Chondrocyte (in vitro differentiated cells): ENCODE results near the gene GALNT17. TPM values are rescaled to one million over a fixed set of nuclear protein-coding genes. Genes with fewer than 3 reads are reported as not detected.

Experiments used
- DNase-seq: peaks from one replicate; pipeline ENCODE4 v3.0.0; 2021; ENCODE audit warnings: mixed read lengths, low spot score
- H3K27ac Mint-ChIP-seq: one replicate; pipeline ENCODE4 v1.8.0; 2021; ENCODE audit warnings: mild to moderate bottlenecking, moderate library complexity, mixed read lengths; ENCODE audit not compliant: unreplicated experiment
- H3K27me3 Mint-ChIP-seq: 2 replicates; pipeline ENCODE4 v1.8.0; 2021; ENCODE audit warnings: low read depth, mixed read lengths
- H3K36me3 Mint-ChIP-seq: 2 replicates; pipeline ENCODE4 v1.8.0; 2021; ENCODE audit warnings: low read depth, mixed read lengths
- H3K4me1 Mint-ChIP-seq: 2 replicates; pipeline ENCODE4 v1.8.0; 2021; ENCODE audit warnings: low read depth, mild to moderate bottlenecking, mixed read lengths
- H3K4me3 Mint-ChIP-seq: one replicate; pipeline ENCODE4 v1.8.0; 2021; ENCODE audit warnings: mild to moderate bottlenecking, moderate library complexity, mixed read lengths; ENCODE audit not compliant: unreplicated experiment
- H3K9me3 Mint-ChIP-seq: 2 replicates; pipeline ENCODE4 v1.8.0; 2021; ENCODE audit warnings: low read depth, mixed read lengths
- total RNA-seq: library from RNA; stranded (reverse); gene quantifications from 3 replicates; pipeline ENCODE4 v1.2.1, GENCODE V29; 2021
- TF ChIP-seq, protein P1 (sequence below): fragments of 200-600 bp; sonication (generic); IDR thresholded peaks from 2 replicates; pipeline ENCODE4 v1.5.0; 2021; ENCODE audit warnings: antibody characterized with exemption, mild to moderate bottlenecking, moderate library complexity

GALNT17 gene
- total RNA-seq, 1 donor from 2014 or later = 24.4 TPM

DNA sequence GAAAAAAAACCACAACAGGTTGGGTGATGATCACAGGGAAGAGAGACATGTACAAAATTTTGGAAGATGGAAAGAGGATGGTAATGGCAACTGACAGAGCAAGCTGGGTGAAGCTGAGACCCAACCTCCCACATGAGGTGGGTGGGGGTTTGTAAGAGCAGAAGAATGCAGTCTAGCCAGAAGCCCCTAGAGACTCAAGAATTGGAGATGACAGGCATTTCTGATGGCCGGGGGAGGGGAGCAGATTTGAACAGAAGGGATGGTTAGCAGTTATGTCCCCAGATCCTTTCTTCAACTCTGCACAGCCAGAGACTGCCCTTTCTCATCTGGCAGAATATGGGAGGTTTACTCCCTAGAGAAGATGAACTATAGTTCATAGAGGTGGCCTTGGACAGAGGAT, 208.0 kb downstream of the GALNT17 start:
- Mint-ChIP-seq H3K4me1 (peaks cover 22% of the 10 kb centered on the region), H3K27ac (no peak overlapping the region), H3K36me3 (peaks cover 5% of the 10 kb centered on the region), H3K9me3 (peaks cover 14% of the 10 kb centered on the region), H3K27me3 (no peaks in the 10 kb centered on the region), H3K4me3 (no peak overlapping the region)
- no peak for DNase-seq
- TF ChIP-seq, protein P1, sequence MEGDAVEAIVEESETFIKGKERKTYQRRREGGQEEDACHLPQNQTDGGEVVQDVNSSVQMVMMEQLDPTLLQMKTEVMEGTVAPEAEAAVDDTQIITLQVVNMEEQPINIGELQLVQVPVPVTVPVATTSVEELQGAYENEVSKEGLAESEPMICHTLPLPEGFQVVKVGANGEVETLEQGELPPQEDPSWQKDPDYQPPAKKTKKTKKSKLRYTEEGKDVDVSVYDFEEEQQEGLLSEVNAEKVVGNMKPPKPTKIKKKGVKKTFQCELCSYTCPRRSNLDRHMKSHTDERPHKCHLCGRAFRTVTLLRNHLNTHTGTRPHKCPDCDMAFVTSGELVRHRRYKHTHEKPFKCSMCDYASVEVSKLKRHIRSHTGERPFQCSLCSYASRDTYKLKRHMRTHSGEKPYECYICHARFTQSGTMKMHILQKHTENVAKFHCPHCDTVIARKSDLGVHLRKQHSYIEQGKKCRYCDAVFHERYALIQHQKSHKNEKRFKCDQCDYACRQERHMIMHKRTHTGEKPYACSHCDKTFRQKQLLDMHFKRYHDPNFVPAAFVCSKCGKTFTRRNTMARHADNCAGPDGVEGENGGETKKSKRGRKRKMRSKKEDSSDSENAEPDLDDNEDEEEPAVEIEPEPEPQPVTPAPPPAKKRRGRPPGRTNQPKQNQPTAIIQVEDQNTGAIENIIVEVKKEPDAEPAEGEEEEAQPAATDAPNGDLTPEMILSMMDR = no peak

DNA sequence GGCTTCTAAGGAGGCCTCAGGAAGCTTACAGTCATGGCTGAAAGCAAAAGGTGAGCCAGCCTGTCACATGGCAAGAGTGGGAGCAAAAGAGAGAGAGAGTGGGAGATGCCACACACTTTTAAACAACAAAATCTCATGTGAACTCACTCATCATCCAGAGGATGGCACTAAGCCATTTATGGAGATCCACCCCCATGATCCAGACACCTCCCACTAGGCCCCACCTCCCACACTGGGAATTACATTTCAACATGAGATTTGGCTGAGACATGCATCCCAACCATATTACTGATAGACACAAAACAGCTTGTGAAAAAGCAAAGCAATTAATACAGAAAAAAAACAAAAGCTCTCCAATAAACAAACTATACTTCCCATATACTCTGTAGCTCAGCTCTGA, 210.3 kb downstream of the GALNT17 start:
- Mint-ChIP-seq H3K27me3 (no peaks in the 10 kb centered on the region), H3K9me3 (peaks cover 17% of the 10 kb centered on the region), H3K27ac (no peak overlapping the region), H3K4me3 (no peak overlapping the region), H3K4me1 (peaks cover 22% of the 10 kb centered on the region), H3K36me3 (peaks cover 5% of the 10 kb centered on the region)
- no peak for DNase-seq
- TF ChIP-seq, protein P1 = no peak

DNA sequence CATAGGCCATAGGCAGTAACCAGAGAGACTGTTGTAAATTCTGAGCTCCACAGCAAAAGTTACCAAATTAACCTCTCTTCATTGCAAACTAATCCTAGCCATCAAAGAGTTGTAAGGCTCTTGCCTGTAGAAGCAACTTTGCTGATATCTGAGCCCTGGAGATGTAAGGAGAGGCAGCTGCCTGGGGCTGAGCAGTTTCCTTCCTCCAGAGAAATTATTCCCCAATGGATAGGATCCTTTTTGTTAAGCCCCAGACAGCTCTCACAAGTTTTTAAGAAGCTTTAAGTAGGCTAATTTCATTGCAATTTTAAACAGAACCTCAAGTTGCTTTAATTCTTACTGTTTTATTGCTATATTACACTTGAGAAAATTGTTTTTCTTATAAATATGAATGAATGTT, 211.1 kb downstream of the GALNT17 start:
- H3K9me3 Mint-ChIP-seq = peaks cover 17% of the 10 kb centered on the region
- TF ChIP-seq, protein P1 = no peak
- no peak overlapping the region for H3K27ac Mint-ChIP-seq
- no peaks in the 10 kb centered on the region for H3K27me3 Mint-ChIP-seq
- DNase-seq = no peak
- H3K4me3 Mint-ChIP-seq = no peak overlapping the region
- peaks cover 5% of the 10 kb centered on the region for H3K36me3 Mint-ChIP-seq
- H3K4me1 Mint-ChIP-seq = peaks cover 22% of the 10 kb centered on the region

DNA sequence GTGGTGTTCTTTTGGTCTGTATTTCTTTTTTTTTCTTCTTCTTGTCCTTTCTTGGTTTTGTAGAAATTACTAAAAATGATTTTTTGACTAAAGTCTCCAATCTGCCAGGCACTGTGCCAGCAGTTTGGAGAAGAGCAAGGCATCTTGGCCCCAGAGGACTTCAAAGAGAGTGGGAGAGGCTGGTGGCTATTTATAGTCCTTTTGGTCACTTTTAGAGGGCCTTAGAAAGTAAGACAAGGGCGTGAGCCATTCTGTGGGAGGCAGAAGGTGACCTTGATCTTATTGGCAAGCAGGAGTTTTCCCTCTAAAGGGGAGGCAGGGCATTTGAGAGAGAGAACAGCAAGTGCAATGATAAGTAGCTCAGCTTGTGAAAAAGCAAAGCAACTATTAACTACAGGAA, 211.9 kb downstream of the GALNT17 start:
- Mint-ChIP-seq H3K4me3 (no peak overlapping the region), H3K36me3 (peaks cover 5% of the 10 kb centered on the region), H3K27ac (no peak overlapping the region), H3K27me3 (no peaks in the 10 kb centered on the region), H3K9me3 (peaks cover 17% of the 10 kb centered on the region), H3K4me1 (peaks cover 26% of the 10 kb centered on the region)
- no peak for DNase-seq
- TF ChIP-seq, protein P1 = no peak

DNA sequence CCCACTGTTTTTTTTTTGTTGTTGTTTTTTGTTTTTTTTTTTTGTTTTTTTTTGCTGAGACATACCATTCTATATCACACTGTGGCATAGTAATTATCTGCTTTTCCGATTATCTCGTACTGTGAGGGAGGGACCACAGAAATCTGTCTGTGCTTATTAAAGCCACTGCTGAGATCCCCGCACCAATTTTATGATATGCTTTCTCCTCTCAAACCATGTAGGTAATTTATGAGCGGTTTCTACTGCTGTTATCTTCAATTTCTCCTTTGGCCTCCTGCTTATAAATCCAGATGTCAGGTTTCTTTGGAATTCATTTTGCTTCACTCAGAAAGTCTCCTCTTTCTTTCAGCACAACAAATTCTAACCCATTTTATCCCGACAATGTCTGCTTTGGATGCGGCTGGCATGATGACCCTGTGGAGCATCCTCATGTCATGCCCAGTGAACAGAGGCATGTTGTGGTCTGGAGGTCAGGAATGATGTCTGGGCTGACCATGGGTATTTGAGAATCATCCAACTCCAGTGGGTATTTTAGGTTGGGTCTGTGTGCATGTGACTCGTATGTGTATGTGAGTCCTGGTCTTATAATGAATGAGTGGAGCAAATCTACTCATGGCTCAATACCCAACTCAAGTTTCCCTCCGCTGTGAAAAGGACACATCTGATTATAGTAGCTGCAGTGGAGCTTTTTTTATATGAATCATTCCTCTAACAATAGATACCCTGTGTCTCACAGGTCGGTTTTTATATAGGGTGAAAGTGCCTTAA, 213.4 kb downstream of the GALNT17 start:
- H3K36me3 Mint-ChIP-seq = peaks cover 3% of the 10 kb centered on the region

More for the DNA sequence above, 213.4 kb downstream of the GALNT17 start:
- TF ChIP-seq, protein P1 = no peak
- Mint-ChIP-seq H3K27ac (no peak overlapping the region), H3K4me3 (no peak overlapping the region), H3K27me3 (no peaks in the 10 kb centered on the region), H3K4me1 (peaks cover 21% of the 10 kb centered on the region), H3K9me3 (peaks cover 17% of the 10 kb centered on the region)
- DNase-seq = no peak
